AG09319 (cell line): ENCODE data around the gene GAREM1.
A peak's percentile ranks its signal among the peaks of the same experiment; 100 is the strongest.

Experiments used
- DNase-seq: peaks from one replicate; pipeline ENCODE4 v3.0.0-alpha.2; 2010; ENCODE audit warnings: low read depth; ENCODE audit errors: extremely low read depth
- TF ChIP-seq, protein P1 (sequence below): IDR thresholded peaks from 2 replicates; pipeline ENCODE4 v1.5.1; 2011; ENCODE audit warnings: low read depth, mild to moderate bottlenecking, inconsistent platforms, low read length, moderate library complexity

Gene GAREM1

DNA sequence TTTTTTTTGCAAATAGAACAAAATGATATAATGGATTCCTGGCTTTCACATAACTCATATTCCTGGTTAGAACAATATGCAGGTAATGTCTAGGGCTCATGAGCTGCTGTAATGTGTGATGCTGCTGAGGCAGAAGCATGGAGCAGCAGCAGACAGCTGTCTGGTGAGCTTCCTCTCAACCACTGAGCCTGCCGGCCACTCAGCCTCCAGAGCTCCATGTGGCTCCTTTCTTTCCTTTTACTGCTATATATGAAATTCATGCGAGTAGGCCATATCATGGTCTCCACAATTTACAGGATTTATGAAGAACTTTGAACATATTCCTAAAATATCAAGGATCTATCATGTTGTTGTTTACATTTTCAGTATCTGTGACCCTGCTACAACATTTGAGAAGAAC lies 159.9 kb downstream of the GAREM1 start:
- DNase-seq = no peak
- TF ChIP-seq, protein P1, sequence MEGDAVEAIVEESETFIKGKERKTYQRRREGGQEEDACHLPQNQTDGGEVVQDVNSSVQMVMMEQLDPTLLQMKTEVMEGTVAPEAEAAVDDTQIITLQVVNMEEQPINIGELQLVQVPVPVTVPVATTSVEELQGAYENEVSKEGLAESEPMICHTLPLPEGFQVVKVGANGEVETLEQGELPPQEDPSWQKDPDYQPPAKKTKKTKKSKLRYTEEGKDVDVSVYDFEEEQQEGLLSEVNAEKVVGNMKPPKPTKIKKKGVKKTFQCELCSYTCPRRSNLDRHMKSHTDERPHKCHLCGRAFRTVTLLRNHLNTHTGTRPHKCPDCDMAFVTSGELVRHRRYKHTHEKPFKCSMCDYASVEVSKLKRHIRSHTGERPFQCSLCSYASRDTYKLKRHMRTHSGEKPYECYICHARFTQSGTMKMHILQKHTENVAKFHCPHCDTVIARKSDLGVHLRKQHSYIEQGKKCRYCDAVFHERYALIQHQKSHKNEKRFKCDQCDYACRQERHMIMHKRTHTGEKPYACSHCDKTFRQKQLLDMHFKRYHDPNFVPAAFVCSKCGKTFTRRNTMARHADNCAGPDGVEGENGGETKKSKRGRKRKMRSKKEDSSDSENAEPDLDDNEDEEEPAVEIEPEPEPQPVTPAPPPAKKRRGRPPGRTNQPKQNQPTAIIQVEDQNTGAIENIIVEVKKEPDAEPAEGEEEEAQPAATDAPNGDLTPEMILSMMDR = no peak

DNA sequence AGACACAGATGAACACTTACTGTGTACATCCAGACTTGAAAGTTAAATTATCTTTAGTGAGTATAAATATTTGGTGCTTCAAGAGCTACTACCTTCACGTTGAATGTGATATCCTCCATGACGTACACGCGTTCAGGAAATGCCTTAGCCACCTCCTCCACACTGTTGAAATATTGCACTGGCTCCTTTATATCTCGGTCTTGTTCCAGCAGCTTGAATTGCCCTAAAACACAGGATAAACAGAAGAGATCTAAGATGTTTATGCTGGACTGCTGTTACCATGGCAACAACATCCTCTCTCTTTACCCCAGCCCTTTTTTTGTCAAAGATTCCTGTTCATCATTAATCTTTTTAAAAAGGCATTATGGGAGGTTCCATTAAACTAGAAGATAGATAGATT lies 160.6 kb downstream of the GAREM1 start:
- TF ChIP-seq, protein P1 = no peak
- DNase-seq = no peak

DNA sequence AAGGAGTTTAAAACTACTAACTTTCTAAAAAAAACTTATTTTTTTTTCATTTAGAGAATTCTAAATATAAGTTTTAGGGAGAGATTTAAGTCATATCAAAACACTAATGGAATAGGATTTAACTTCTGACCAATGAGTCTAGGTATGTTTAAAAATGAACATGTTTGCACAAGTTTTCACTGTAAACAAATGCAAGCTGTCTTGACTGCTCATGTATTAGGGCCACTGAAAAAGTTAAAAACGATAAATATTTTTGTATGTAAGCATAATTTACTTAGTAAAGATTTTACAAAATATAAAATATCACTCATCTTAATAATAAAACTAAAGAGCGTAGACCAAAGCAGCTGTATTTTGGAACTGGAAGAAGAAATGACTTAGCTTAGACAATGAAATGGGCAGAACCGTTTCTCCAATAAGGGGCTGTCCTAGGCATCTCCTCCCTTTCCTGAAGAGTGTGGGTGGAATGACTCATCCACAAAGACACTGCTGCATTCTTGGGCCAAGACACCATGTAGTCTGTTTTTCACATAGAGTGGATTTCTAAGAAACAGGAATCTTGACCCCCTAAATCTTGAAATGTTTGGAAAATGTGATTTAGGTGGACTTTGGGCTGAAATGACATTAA lies 162.1 kb downstream of the GAREM1 start:
- TF ChIP-seq, protein P1 = no peak
- no peak for DNase-seq

DNA sequence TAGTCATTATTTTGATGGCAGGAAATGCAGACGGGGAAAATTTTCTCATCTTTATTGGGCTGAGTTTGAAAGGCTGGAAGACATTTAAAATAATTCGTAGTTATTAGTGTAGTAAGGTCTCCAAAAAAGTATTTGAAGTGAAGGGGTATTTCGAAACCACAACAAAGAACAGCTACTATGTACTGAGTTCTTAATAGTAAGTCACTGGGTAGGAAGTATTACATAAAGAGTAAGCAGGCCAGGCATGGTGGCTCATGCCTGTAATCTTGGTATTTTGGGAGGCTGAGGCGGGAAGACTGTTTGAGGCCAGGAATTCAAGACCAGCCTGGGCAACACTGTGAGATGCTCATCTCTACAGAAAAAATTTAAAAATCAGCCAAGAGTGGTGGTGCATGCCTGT lies 167.3 kb downstream of the GAREM1 start:
- no peak for DNase-seq
- TF ChIP-seq, protein P1 = no peak

DNA sequence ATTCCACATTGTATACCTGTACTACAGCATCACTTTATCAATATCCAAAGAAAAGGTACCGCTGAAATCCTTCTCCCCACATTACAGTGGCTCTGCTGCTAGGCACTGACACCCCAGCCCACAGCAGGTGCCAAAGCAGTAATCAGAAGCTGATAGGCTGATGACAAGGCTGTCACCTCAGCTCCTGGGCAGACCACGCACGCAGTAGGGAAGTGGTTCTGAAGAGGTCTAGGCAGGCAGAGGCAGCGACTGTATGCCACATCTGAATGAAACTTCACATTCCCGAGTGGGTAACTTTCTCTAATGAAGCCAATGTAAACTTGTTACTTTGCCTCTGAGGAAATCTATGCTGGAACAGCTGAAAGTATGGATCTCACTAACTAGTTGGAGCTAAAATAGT lies 167.9 kb downstream of the GAREM1 start:
- TF ChIP-seq, protein P1 = no peak
- DNase-seq = no peak

DNA sequence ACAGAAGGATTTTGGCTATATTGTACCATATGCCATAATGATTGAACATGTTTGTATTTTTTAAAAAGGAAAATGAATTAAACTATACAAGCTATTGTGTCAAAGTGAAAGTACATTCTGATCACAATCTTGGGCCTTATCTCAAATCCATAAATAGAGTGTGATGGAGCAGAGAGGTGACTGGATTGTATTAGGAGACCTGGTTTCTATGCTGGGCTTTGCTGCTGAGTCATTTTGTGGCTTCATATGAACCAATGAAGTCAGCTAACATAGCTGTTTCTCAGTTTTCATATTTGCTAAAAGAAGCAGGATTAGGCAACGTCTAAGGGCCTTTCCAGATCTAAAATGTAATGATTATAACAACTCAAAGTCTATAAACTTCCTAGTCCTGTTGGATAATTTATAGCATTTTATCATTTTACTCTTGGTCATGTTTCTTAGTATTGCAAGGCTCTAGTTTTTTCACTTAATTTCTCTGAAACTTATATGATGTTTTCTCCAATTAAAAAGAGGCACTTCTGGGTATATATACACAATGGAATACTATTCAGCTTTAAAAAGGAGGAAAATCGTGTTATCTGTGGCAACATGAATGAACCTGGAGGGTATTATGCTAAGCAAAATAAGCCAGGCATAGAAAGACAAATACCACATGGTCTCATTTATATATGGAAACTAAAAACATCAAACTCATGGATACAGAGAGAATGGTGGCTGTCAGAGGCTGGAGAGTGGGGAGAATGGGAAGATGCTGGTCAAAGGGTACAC lies 168.5 kb downstream of the GAREM1 start:
- TF ChIP-seq, protein P1 = no peak
- DNase-seq = peak; percentile 64

DNA sequence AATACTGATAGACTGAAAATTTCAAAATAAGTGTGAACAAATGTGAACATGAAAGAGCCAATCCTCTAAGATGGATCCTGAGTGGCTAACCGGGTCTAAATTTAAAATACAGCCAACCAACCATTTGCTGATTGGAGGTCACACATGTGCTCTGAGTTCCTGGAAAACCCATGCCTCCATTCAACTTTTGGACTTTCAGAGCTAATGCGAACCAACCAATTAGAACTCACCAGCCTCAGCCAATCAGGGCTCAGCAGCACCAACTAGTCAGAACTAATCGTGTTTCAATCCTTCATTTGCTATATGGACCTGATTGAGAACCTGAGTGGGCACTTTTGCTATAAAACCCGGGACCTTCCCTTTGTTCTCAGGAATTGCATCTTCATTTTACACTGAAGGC lies 169.3 kb downstream of the GAREM1 start:
- DNase-seq = no peak
- TF ChIP-seq, protein P1 = no peak
